Osteocyte (in vitro differentiated cells): Measurements from ENCODE around the gene PQBP1. TPM values are rescaled to one million over a fixed set of nuclear protein-coding genes. Genes with fewer than 3 reads are reported as not detected.
A peak's percentile ranks its signal among the peaks of the same experiment; 100 is the strongest.

ENCODE experiments used
- DNase-seq: peaks from one replicate; pipeline ENCODE4 v3.0.0; 2021; ENCODE audit warnings: mixed read lengths; ENCODE audit not compliant: unreplicated experiment; ENCODE audit errors: extremely low spot score
- H3K27ac Mint-ChIP-seq: one replicate; pipeline ENCODE4 v1.8.0; 2021; ENCODE audit warnings: mild to moderate bottlenecking, mixed read lengths; ENCODE audit not compliant: unreplicated experiment
- H3K27me3 Mint-ChIP-seq: one replicate; pipeline ENCODE4 v1.8.0; 2021; ENCODE audit warnings: mixed read lengths; ENCODE audit not compliant: unreplicated experiment
- H3K36me3 Mint-ChIP-seq: one replicate; pipeline ENCODE4 v1.8.0; 2021; ENCODE audit warnings: mixed read lengths; ENCODE audit not compliant: unreplicated experiment
- H3K4me1 Mint-ChIP-seq: one replicate; pipeline ENCODE4 v1.8.0; 2021; ENCODE audit warnings: mixed read lengths; ENCODE audit not compliant: unreplicated experiment
- H3K4me3 Mint-ChIP-seq: one replicate; pipeline ENCODE4 v1.8.0; 2021; ENCODE audit warnings: mild to moderate bottlenecking, moderate library complexity, mixed read lengths; ENCODE audit not compliant: unreplicated experiment
- H3K9me3 Mint-ChIP-seq: one replicate; pipeline ENCODE4 v1.8.0; 2021; ENCODE audit warnings: mixed read lengths; ENCODE audit not compliant: unreplicated experiment
- total RNA-seq: library from RNA; stranded (reverse); gene quantifications from 2 replicates; pipeline ENCODE4 v1.2.1, GENCODE V29; 2021
- TF ChIP-seq, protein P1 (sequence below): fragments of 200-600 bp; sonication (generic); IDR thresholded peaks from 2 replicates; pipeline ENCODE4 v1.5.0; 2021; ENCODE audit warnings: antibody characterized with exemption, mild to moderate bottlenecking, moderate library complexity

PQBP1 gene
- total RNA-seq, 1 donor from 2014 or later = 78.3 TPM

- Mint-ChIP-seq H3K4me1 (peaks cover 21% of the 10 kb centered on the region), H3K4me3 (peak overlapping the region; percentile 84), H3K27me3 (no peaks in the 10 kb centered on the region), H3K36me3 (peaks cover 2% of the 10 kb centered on the region), H3K27ac (peak overlapping the region; percentile 93), H3K9me3 (no peaks in the 10 kb centered on the region)
- TF ChIP-seq, protein P1, sequence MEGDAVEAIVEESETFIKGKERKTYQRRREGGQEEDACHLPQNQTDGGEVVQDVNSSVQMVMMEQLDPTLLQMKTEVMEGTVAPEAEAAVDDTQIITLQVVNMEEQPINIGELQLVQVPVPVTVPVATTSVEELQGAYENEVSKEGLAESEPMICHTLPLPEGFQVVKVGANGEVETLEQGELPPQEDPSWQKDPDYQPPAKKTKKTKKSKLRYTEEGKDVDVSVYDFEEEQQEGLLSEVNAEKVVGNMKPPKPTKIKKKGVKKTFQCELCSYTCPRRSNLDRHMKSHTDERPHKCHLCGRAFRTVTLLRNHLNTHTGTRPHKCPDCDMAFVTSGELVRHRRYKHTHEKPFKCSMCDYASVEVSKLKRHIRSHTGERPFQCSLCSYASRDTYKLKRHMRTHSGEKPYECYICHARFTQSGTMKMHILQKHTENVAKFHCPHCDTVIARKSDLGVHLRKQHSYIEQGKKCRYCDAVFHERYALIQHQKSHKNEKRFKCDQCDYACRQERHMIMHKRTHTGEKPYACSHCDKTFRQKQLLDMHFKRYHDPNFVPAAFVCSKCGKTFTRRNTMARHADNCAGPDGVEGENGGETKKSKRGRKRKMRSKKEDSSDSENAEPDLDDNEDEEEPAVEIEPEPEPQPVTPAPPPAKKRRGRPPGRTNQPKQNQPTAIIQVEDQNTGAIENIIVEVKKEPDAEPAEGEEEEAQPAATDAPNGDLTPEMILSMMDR = no peak
- no peak for DNase-seq
Measured at GRCh38 chrX:48896611-48897011, 1.1 kb upstream of the PQBP1 start.

DNA sequence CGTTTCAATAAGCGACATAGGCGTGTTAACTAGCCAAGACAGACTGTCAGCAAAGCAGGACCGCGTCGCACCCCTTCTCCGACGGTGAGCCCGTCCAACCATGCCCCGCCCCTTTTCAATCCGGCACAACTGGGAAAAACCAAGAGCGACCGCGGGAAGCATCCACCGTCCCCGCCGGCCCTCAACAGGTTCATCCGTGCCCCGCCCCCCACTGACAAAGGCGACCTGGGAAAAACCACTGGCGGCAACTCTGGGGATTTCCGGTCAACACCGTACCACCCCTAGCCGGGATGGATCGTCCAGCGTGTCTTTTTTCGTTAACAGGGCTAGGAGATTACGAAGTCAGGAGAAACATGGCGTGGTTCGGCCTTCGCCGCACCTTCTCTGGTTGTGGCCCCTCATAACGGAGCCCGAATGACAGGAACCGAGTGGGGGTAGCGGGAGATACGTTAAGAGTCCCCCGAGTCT lies 539 bp upstream of the PQBP1 start:
- peak overlapping the region; percentile 84 for H3K4me3 Mint-ChIP-seq
- H3K27me3 Mint-ChIP-seq = no peaks in the 10 kb centered on the region
- TF ChIP-seq, protein P1 = no peak
- no peaks in the 10 kb centered on the region for H3K9me3 Mint-ChIP-seq
- peak overlapping the region; percentile 93 for H3K27ac Mint-ChIP-seq
- DNase-seq = peak; percentile 90
- H3K4me1 Mint-ChIP-seq = peaks cover 17% of the 10 kb centered on the region
- peaks cover 8% of the 10 kb centered on the region for H3K36me3 Mint-ChIP-seq

DNA sequence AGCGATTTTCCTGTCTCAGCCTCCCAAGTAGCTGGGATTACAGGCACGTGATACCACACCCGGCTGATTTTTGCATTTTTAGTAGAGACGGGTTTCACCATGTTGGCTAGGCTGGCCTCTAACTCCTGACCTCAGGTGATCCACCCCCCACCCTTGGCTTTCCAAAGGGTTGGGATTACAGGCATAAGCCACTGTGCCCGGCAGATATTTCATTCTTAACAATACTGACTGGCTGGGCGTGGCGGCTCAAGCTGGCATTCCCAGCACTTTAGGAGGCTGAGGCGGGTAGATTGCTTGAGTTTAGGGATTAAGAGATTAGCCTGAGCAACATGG lies 1.3 kb downstream of the PQBP1 start:
- no peak overlapping the region for H3K4me3 Mint-ChIP-seq
- DNase-seq = no peak
- TF ChIP-seq, protein P1 = no peak
- H3K27ac Mint-ChIP-seq = no peak overlapping the region
- peaks cover 10% of the 10 kb centered on the region for H3K36me3 Mint-ChIP-seq
- peaks cover 13% of the 10 kb centered on the region for H3K4me1 Mint-ChIP-seq
- H3K27me3 Mint-ChIP-seq = no peaks in the 10 kb centered on the region
- peaks cover 4% of the 10 kb centered on the region for H3K9me3 Mint-ChIP-seq

DNA sequence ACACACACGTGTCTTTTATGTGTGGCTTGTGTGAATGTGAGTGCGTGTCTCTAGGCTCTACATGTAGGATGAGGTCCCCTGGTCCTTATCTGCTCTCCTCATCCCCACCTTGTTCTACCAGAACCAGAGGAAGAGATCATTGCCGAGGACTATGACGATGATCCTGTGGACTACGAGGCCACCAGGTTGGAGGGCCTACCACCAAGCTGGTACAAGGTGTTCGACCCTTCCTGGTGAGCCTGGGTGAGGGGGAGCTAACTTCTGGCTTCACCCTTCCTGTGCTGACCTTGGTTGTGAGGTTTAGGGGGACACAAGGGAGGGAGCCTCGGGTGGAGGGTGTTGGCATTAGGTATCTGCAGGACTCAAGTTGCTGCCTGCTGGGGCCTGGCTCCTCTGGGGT lies 3.3 kb downstream of the PQBP1 start:
- peaks cover 4% of the 10 kb centered on the region for H3K9me3 Mint-ChIP-seq
- H3K36me3 Mint-ChIP-seq = peaks cover 12% of the 10 kb centered on the region
- no peak overlapping the region for H3K4me3 Mint-ChIP-seq
- TF ChIP-seq, protein P1 = no peak
- H3K4me1 Mint-ChIP-seq = peaks cover 13% of the 10 kb centered on the region
- H3K27ac Mint-ChIP-seq = no peak overlapping the region
- no peak for DNase-seq
- H3K27me3 Mint-ChIP-seq = no peaks in the 10 kb centered on the region

DNA sequence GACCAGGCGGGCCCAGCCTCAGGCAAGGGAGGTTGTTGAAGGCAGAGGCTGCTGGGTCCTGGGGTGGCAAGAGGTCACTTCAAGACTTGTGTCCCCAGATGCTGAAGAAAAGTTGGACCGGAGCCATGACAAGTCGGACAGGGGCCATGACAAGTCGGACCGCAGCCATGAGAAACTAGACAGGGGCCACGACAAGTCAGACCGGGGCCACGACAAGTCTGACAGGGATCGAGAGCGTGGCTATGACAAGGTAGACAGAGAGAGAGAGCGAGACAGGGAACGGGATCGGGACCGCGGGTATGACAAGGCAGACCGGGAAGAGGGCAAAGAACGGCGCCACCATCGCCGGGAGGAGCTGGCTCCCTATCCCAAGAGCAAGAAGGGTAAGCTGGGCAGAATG lies 4.4 kb downstream of the PQBP1 start:
- Mint-ChIP-seq H3K27me3 (no peaks in the 10 kb centered on the region), H3K27ac (no peak overlapping the region), H3K36me3 (peaks cover 15% of the 10 kb centered on the region), H3K4me3 (no peak overlapping the region), H3K9me3 (peaks cover 4% of the 10 kb centered on the region), H3K4me1 (peaks cover 5% of the 10 kb centered on the region)
- DNase-seq = no peak
- TF ChIP-seq, protein P1 = no peak
